AG10803 (cell line): ENCODE results near the gene ALOX15.

ENCODE experiments used
- DNase-seq: peaks from one replicate; pipeline ENCODE4 v3.0.0; 2010; ENCODE audit warnings: low read depth
- H3K4me3 ChIP-seq: 2 replicates; pipeline ENCODE4 v1.5.1; 2011; ENCODE audit warnings: mild to moderate bottlenecking, low read length, control low read depth
- TF ChIP-seq, protein P1 (sequence below): conservative IDR thresholded peaks from 2 replicates; pipeline ENCODE4 v1.5.1; 2011; ENCODE audit warnings: mild to moderate bottlenecking, low read length, control low read depth, inconsistent platforms

ALOX15 gene

DNA sequence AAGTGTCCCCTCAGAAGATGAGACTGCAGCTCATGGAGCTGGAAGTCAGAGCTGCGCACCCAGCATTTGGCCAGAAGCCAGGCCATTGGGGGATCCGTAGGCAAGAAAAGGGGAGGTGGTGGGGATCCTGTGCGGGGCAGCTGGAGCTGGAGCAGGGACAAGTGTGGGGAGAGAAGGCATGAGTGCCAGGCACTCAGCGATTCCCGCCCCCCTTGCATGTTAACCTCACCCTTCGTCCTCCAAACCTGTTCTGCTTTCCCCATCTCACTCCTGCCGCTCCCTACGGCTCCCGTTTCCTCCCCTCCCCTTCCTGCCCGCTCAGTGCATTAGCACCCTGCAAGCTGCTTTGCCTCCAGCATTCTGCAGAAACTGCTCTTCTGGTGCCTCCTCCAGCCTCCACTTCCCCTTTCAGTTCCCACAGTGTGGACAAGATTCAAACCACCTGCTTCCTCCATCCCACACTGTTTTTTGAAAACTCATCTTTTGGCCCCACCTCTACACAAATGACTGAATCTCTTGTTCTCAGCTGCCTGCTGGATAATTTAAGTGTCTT is 5.6 kb downstream of the ALOX15 start:
- DNase-seq, result no peak
- H3K4me3 ChIP-seq, result no peak overlapping the region
- TF ChIP-seq, protein P1, sequence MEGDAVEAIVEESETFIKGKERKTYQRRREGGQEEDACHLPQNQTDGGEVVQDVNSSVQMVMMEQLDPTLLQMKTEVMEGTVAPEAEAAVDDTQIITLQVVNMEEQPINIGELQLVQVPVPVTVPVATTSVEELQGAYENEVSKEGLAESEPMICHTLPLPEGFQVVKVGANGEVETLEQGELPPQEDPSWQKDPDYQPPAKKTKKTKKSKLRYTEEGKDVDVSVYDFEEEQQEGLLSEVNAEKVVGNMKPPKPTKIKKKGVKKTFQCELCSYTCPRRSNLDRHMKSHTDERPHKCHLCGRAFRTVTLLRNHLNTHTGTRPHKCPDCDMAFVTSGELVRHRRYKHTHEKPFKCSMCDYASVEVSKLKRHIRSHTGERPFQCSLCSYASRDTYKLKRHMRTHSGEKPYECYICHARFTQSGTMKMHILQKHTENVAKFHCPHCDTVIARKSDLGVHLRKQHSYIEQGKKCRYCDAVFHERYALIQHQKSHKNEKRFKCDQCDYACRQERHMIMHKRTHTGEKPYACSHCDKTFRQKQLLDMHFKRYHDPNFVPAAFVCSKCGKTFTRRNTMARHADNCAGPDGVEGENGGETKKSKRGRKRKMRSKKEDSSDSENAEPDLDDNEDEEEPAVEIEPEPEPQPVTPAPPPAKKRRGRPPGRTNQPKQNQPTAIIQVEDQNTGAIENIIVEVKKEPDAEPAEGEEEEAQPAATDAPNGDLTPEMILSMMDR, result no peak

DNA sequence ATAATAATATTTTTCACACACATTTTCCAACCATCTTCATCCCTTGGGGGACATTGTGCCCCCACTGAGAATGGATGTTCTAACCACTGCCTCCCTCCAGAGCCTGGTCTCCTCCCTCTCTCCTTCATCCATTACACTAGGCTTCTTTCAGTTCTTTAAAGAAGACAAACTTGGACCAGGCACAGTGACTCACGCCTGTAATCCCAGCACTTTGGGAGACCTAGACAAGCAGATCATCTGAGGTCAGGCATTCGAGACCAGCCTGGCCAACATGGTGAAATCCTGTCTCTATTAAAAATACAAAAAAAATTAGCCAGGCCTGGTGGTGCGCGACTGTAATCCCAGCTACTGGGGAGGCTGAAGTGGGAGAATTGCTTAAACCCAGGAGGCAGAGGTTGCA is 6.5 kb downstream of the ALOX15 start:
- TF ChIP-seq, protein P1, result no peak
- H3K4me3 ChIP-seq, result no peak overlapping the region
- peak; percentile 15 for DNase-seq

DNA sequence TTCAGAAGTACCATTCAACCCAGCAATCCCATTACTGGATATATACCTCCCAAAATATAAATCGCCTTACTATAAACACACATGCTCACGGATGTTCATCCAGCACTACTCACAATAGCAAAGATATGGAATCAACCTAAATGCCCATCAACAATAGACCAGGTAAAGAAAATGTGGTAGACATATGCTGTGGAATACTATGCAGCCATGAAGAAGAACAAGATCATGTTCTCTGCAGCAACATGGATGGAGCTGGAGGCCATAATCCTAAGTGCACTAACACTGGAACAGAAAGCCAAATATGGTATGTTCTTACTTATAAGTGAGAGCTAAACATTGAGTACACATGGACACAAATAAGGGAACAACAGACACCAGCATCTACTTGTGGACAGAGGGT is 7.8 kb downstream of the ALOX15 start:
- TF ChIP-seq, protein P1, result no peak
- no peak overlapping the region for H3K4me3 ChIP-seq
- no peak for DNase-seq

DNA sequence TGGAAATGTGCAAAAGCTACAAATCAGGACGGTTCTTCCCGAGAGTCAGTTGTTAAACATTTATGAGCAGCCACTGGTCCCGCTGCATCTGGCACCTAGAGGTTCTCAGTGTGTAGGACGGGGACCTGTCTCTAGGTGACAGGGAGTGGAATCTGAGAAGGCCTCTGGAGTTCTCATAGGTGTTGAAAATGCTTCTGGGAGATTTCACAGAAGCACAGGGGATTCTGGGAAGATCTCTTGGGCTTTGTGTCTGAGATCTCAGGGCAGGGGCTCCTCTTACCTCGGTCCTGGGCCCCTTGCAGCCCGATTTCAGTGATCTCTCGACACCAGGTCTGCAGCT is 8.9 kb downstream of the ALOX15 start:
- DNase-seq, result no peak
- no peak overlapping the region for H3K4me3 ChIP-seq
- TF ChIP-seq, protein P1, result no peak

DNA sequence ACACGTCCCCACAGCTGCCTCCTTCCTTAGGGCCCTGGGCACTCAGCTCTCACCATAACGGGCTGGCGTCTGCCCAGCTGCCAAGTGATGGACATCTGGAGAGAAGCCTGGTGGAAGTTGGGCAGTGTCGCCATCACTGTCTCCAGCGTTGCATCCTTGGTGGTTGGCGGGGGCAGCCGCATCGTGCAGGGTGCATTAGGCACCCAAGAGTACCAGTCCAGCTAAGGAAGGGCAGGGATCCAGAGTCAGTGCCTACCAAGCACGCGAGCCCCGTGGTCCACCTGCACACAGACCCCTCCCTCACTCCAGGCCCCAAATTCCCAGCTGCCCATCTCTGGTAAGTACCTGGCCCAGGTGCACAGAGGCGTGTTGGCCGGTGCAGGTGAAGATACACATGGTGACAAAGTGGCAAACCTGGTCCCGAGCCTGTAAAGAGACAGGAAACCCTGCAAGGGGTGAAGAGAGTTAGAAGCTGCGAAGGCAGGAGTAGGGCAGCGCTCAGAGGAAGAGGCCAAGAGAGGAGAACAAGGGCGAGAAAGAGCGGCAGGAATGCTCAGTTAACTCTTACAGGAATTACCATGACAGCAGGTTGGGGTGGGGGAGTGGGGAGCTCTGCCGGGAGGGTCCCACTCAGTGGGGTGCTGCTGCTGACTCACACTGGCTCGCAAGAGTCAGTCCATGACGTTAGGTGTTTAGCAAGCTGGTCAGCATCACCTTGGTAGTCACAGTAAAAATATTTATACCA is 9.5 kb downstream of the ALOX15 start:
- TF ChIP-seq, protein P1, result no peak
- DNase-seq, result no peak
- H3K4me3 ChIP-seq, result no peak overlapping the region

DNA sequence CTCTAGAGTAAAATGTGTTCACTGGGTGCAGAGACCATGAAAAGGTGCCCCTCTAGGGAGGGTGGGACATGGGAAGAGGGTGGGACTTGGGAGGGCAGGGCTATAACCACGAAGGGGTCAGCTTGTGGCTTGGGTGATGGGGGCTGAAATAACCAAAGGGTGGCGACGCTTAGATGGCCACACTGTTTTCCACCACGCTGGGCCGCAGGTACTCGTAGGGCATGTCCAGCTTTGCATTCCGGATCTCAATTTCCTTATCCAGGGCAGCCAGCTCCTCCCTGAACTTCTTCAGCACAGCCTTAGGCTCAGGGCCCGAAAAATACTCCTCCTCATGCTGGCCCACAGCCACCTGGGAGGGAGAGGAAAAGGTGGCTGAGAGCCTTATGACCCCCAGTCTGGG is 10.0 kb downstream of the ALOX15 start:
- no peak for DNase-seq
- no peak overlapping the region for H3K4me3 ChIP-seq
- TF ChIP-seq, protein P1, result no peak

DNA sequence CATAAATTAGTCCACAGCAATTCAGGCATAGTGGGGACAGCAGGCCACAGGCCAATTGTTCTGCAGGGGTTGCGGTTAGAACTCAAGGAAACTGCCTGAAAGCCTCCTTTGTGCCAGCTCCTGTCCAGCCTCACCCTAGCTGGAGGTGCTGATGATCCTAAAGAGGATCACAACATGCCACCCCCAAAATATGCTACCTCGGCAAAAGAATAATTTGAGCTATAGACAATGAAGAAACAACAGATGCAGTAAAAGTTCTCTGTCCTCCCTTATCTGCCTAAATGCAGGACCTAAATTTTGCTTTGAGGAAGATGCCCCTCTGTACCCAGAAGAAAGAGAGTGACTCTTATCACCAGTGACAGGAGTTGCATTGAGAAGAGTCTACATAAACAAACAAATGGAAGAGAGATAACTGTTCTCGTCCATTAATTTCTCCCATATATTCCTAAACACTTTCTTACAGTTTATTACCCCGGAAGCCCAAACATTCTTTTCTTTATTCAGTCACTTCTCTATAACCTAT is 14.7 kb downstream of the ALOX15 start:
- TF ChIP-seq, protein P1, result no peak

More for the DNA sequence above, 14.7 kb downstream of the ALOX15 start:
- H3K4me3 ChIP-seq, result no peak overlapping the region
- DNase-seq, result no peak
